ENCODE results near the gene ID3. TPM values are rescaled to one million over a fixed set of nuclear protein-coding genes. Genes with fewer than 3 reads are reported as not detected.

Gene ID3
- total RNA-seq, 4 donors from 2014 or later: 91.1 to 194 (median 149) TPM

- TF ChIP-seq POLR2AphosphoS5 (IDR thresholded peaks at IDR 0.05) (peak in 1 of 3 donors; percentile 10), POLR2A (IDR thresholded peaks at IDR 0.05) (no peak), EP300 (IDR thresholded peaks at IDR 0.05) (no peak), CTCF (IDR thresholded peaks at IDR 0.05) (no peak)
- DNase-seq (ENCODE audit: low spot score in 2 of 2): peak in 1 of 2 donors; percentile 69
- H3K27me3 ChIP-seq: no peaks in the 10 kb centered on the region
- H3K9me3 ChIP-seq: no peaks in the 10 kb centered on the region
- H3K4me1 ChIP-seq: peaks cover 91% of the 10 kb centered on the region
- H3K4me3 ChIP-seq: peak overlapping the region; percentile 89
- no peaks in the 10 kb centered on the region for H3K36me3 ChIP-seq
- WGBS: 10% methylated on average over 6 of the region's 6 CpGs
- peak overlapping the region; percentile 91 for H3K27ac ChIP-seq
Measured at GRCh38 chr1:23559985-23560741, 862 bp upstream of the ID3 start.

GRCh38 chr1:23558872-23559135 lies 497 bp downstream of the ID3 start:
- peaks cover 91% of the 10 kb centered on the region for H3K4me1 ChIP-seq
- whole genome bisulfite sequencing: 0% methylated on average over 7 of the region's 14 CpGs
- H3K4me3 ChIP-seq: peak overlapping the region; percentile 89
- no peak for DNase-seq (ENCODE audit: low spot score in 2 of 2)
- no peak for TF ChIP-seq CTCF (IDR thresholded peaks at IDR 0.05)
- peak overlapping the region; percentile 91 for H3K27ac ChIP-seq
- H3K9me3 ChIP-seq: no peaks in the 10 kb centered on the region
- H3K27me3 ChIP-seq: no peaks in the 10 kb centered on the region
- no peaks in the 10 kb centered on the region for H3K36me3 ChIP-seq

GRCh38 chr1:23558140-23558871 lies 995 bp downstream of the ID3 start:
- Histone ChIP-seq H3K27me3 (no peaks in the 10 kb centered on the region), H3K4me1 (peaks cover 90% of the 10 kb centered on the region), H3K9me3 (no peaks in the 10 kb centered on the region), H3K36me3 (no peaks in the 10 kb centered on the region), H3K4me3 (peak overlapping the region; percentile 89), H3K27ac (peak overlapping the region; percentile 91)
- peak in 1 of 2 donors; percentile 77 for DNase-seq (ENCODE audit: low spot score in 2 of 2)
- peak in 1 of 2 donors; percentile 8 for TF ChIP-seq POLR2A (IDR thresholded peaks at IDR 0.05)
- no peak for TF ChIP-seq EP300 (IDR thresholded peaks at IDR 0.05)
- WGBS: 2% methylated on average over 13 of the region's 34 CpGs

- H3K4me1 ChIP-seq: peaks cover 83% of the 10 kb centered on the region
- no peaks in the 10 kb centered on the region for H3K36me3 ChIP-seq
- WGBS: 38% methylated on average over 8 of the region's 8 CpGs
- H3K27ac ChIP-seq: peak overlapping the region; percentile 91
- no peak for TF ChIP-seq POLR2AphosphoS5 (IDR thresholded peaks at IDR 0.05)
- TF ChIP-seq CTCF (IDR thresholded peaks at IDR 0.05): no peak
- no peaks in the 10 kb centered on the region for H3K27me3 ChIP-seq
- no peak for DNase-seq (ENCODE audit: low spot score in 2 of 2)
- no peaks in the 10 kb centered on the region for H3K9me3 ChIP-seq
- H3K4me3 ChIP-seq: peak overlapping the region; percentile 89
Measured at GRCh38 chr1:23557471-23558124, 1.7 kb downstream of the ID3 start.

- no peak for TF ChIP-seq POLR2AphosphoS5 (IDR thresholded peaks at IDR 0.05)
- TF ChIP-seq POLR2A (IDR thresholded peaks at IDR 0.05): no peak
- TF ChIP-seq CTCF (IDR thresholded peaks at IDR 0.05): no peak
- no peak for TF ChIP-seq EP300 (IDR thresholded peaks at IDR 0.05)
- H3K9me3 ChIP-seq: no peaks in the 10 kb centered on the region
- DNase-seq (ENCODE audit: low spot score in 2 of 2): no peak
- peak overlapping the region; percentile 89 for H3K4me3 ChIP-seq
- peak overlapping the region; percentile 91 for H3K27ac ChIP-seq
- no peaks in the 10 kb centered on the region for H3K27me3 ChIP-seq
- no peaks in the 10 kb centered on the region for H3K36me3 ChIP-seq
- peaks cover 77% of the 10 kb centered on the region for H3K4me1 ChIP-seq
- 72% methylated on average over 4 of the region's 4 CpGs for WGBS
Measured at GRCh38 chr1:23556635-23557470, 2.4 kb downstream of the ID3 start.

Measured in suprapubic skin (tissue), 4 donors.